ENCODE data around the gene DLX3. TPM values are rescaled to one million over a fixed set of nuclear protein-coding genes. Genes with fewer than 3 reads are reported as not detected.

DLX3 gene
- total and polyA plus RNA-seq, 4 donors, result not detected

GRCh38 chr17:50014471-50015088 is 19.6 kb upstream of the DLX3 start:
- H3K27ac ChIP-seq (ENCODE audit: low read depth in 1 of 2, low read length in 2 of 2), result no peak overlapping the region
- H3K27me3 ChIP-seq (ENCODE audit: control insufficient read depth in 4 of 4, insufficient read depth in 4 of 4, low read length in 3 of 4), result peaks cover 0 to 5% (median 0%) of the 10 kb centered on the region in 4 donors
- 31% methylated on average over 1 of the region's 1 CpG for WGBS
- no peak for DNase-seq (ENCODE audit: low spot score)
- peaks cover 3 to 9% (median 5%) of the 10 kb centered on the region in 4 donors for H3K9me3 ChIP-seq (ENCODE audit: control insufficient read depth in 4 of 4, low read length in 3 of 4)
- H3K4me3 ChIP-seq (ENCODE audit: low read depth in 1 of 3, low read length in 3 of 3), result no peak overlapping the region
- TF ChIP-seq NR2F2 (IDR thresholded peaks at IDR 0.05) (no peak), FOXA1 (IDR thresholded peaks at IDR 0.05) (no peak)
- no peak overlapping the region for H3K9ac ChIP-seq (ENCODE audit: low read depth in 1 of 2, low read length in 2 of 2)
- H3K4me1 ChIP-seq (ENCODE audit: control insufficient read depth in 4 of 4, insufficient read depth in 4 of 4, low read length in 3 of 4), result no peaks in the 10 kb centered on the region
- H3K36me3 ChIP-seq (ENCODE audit: control insufficient read depth in 4 of 4, insufficient read depth in 3 of 4, low read depth in 1 of 4, low read length in 3 of 4), result no peaks in the 10 kb centered on the region

- DNase-seq (ENCODE audit: low spot score), result no peak
- Histone ChIP-seq H3K27me3 (ENCODE audit: control insufficient read depth in 4 of 4, insufficient read depth in 4 of 4, low read length in 3 of 4) (peaks cover 0 to 5% (median 1%) of the 10 kb centered on the region in 4 donors), H3K4me3 (ENCODE audit: low read depth in 1 of 3, low read length in 3 of 3) (no peak overlapping the region), H3K27ac (ENCODE audit: low read depth in 1 of 2, low read length in 2 of 2) (no peak overlapping the region), H3K9ac (ENCODE audit: low read depth in 1 of 2, low read length in 2 of 2) (no peak overlapping the region), H3K4me1 (ENCODE audit: control insufficient read depth in 4 of 4, insufficient read depth in 4 of 4, low read length in 3 of 4) (no peaks in the 10 kb centered on the region), H3K36me3 (ENCODE audit: control insufficient read depth in 4 of 4, insufficient read depth in 3 of 4, low read depth in 1 of 4, low read length in 3 of 4) (no peaks in the 10 kb centered on the region), H3K9me3 (ENCODE audit: control insufficient read depth in 4 of 4, low read length in 3 of 4) (peaks cover 7 to 12% (median 9%) of the 10 kb centered on the region in 4 donors)
- TF ChIP-seq HNF4A (conservative IDR thresholded peaks at IDR 0.05) (no peak), SP1 (IDR thresholded peaks at IDR 0.05) (no peak), EGR1 (IDR thresholded peaks at IDR 0.05; ENCODE audit: low read depth in 2 of 2) (no peak), NR2F2 (IDR thresholded peaks at IDR 0.05) (no peak), JUND (IDR thresholded peaks at IDR 0.05) (no peak), YY1 (IDR thresholded peaks at IDR 0.05) (no peak), RXRA (IDR thresholded peaks at IDR 0.05) (no peak), GABPA (IDR thresholded peaks at IDR 0.05 in 1 of 2, conservative IDR thresholded peaks at IDR 0.05 in 1 of 2) (no peak), MAX (IDR thresholded peaks at IDR 0.05) (no peak)
- WGBS, result 77% methylated on average over 2 of the region's 2 CpGs
Observed at GRCh38 chr17:50013079-50013478, 18.1 kb upstream of the DLX3 start.

GRCh38 chr17:50009282-50009681 is 14.3 kb upstream of the DLX3 start:
- WGBS, result 77% methylated on average over 2 of the region's 2 CpGs
- peaks cover 6 to 12% (median 8%) of the 10 kb centered on the region in 4 donors for H3K9me3 ChIP-seq (ENCODE audit: control insufficient read depth in 4 of 4, low read length in 3 of 4)

More at GRCh38 chr17:50009282-50009681, 14.3 kb upstream of the DLX3 start:
- H3K4me3 ChIP-seq (ENCODE audit: low read depth in 1 of 3, low read length in 3 of 3), result no peak overlapping the region
- no peak overlapping the region for H3K27ac ChIP-seq (ENCODE audit: low read depth in 1 of 2, low read length in 2 of 2)
- peaks cover 0 to 5% (median 1%) of the 10 kb centered on the region in 4 donors for H3K27me3 ChIP-seq (ENCODE audit: control insufficient read depth in 4 of 4, insufficient read depth in 4 of 4, low read length in 3 of 4)
- no peaks in the 10 kb centered on the region for H3K4me1 ChIP-seq (ENCODE audit: control insufficient read depth in 4 of 4, insufficient read depth in 4 of 4, low read length in 3 of 4)
- no peak for DNase-seq (ENCODE audit: low spot score)
- no peak overlapping the region for H3K9ac ChIP-seq (ENCODE audit: low read depth in 1 of 2, low read length in 2 of 2)
- TF ChIP-seq HNF4A (conservative IDR thresholded peaks at IDR 0.05), result no peak
- TF ChIP-seq SP1 (IDR thresholded peaks at IDR 0.05), result no peak
- no peak for TF ChIP-seq RAD21 (IDR thresholded peaks at IDR 0.05)
- no peak for TF ChIP-seq FOXA2 (IDR thresholded peaks at IDR 0.05)
- TF ChIP-seq ATF3 (IDR thresholded peaks at IDR 0.05), result no peak
- TF ChIP-seq EGR1 (IDR thresholded peaks at IDR 0.05; ENCODE audit: low read depth in 2 of 2), result no peak
- TF ChIP-seq TAF1 (conservative IDR thresholded peaks at IDR 0.05), result no peak
- TF ChIP-seq YY1 (IDR thresholded peaks at IDR 0.05), result no peak
- TF ChIP-seq REST (IDR thresholded peaks at IDR 0.05), result no peak
- TF ChIP-seq FOXA1 (IDR thresholded peaks at IDR 0.05), result no peak
- TF ChIP-seq MAX (IDR thresholded peaks at IDR 0.05), result no peak
- no peaks in the 10 kb centered on the region for H3K36me3 ChIP-seq (ENCODE audit: control insufficient read depth in 4 of 4, insufficient read depth in 3 of 4, low read depth in 1 of 4, low read length in 3 of 4)
